ENCODE data around the gene IL17B.

The IL17B gene

GRCh38 chr5:149357370-149358293 is 21.5 kb downstream of the IL17B start, which contains the start of gene PCYOX1L:
TSS of gene PCYOX1L (plus strand) at chr5:149358046. CDS start at chr5:149358069, 23 bp downstream.
- peak; percentile 96 for DNase-seq (ENCODE audit: low spot score)

- DNase-seq (ENCODE audit: low spot score), result no peak
Observed at GRCh38 chr5:149356391-149356790, 22.7 kb downstream of the IL17B start.

- DNase-seq (ENCODE audit: low spot score), result no peak
Observed at GRCh38 chr5:149355688-149356087, 23.4 kb downstream of the IL17B start.

DNA sequence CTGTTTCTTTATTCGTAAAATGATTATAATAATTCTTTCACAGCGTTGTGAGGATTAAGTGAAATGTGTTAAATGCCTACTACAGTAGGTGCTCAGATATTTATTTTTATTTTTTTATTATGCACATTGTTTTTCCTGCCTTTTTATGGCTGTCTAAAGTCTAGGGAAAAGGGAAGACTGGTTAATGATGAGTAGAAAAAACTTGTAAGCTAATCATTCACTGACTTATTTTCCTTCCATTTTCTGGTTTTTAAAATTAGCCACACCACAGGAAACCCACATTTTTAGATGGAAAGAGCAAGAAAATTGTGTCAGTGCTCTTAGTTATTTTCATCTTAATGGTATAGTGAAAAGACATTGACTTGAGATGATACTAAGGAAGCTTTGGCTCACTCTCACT is 25.2 kb downstream of the IL17B start:
- DNase-seq (ENCODE audit: low spot score), result no peak

DNA sequence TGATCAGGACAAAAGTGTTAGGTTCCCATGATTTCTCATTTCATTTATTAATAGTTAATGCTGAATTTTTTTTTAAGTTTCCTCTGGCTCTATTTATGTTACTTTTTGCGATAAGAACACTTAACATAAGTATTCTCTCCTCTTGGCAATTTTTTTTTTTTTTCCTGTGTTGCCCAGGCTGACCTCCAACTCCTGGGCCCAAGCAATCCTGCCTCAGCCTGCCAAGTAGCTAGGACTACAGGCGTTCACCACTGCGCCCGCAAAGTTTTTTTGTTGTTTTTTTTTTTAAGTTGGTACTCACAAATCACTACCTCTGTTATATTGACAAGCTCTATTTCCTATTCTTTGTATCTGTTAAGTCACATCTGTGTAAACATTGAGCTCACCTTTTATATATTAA is 26.9 kb downstream of the IL17B start:
- DNase-seq (ENCODE audit: low spot score), result no peak

- no peak for DNase-seq (ENCODE audit: low spot score)
Observed at GRCh38 chr5:149349382-149349781, 29.7 kb downstream of the IL17B start.

GRCh38 chr5:149348518-149348917 is 30.6 kb downstream of the IL17B start:
- DNase-seq (ENCODE audit: low spot score), result no peak

- DNase-seq (ENCODE audit: low spot score), result no peak
Observed at GRCh38 chr5:149345892-149346222, 33.2 kb downstream of the IL17B start.

- peak; percentile 96 for DNase-seq (ENCODE audit: low spot score)
Observed at GRCh38 chr5:149345147-149345891, 33.8 kb downstream of the IL17B start, which contains the start of gene GRPEL2. TSS of gene GRPEL2 (plus strand) at chr5:149345499. CDS start at chr5:149345540, 41 bp downstream.

DNA sequence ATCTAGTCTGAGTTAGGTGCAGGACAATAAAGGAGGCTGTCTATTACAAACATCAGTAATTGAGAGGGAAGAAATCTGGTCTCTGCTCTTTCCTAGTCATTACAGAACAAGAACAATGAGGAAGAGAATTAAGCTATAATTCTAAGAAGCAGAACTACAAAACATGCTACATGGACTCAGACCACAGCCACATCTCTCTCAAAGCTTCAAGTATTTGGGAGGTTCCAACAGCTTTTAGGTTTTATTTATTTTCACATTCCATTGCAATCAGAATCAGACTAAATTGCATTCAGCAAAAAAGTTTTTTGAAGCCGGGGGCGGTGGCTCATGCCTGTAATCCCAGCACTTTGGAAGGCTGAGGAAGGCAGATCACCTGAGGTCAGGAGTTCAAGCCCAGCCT is 34.9 kb downstream of the IL17B start:
- no peak for DNase-seq (ENCODE audit: low spot score)

DNA sequence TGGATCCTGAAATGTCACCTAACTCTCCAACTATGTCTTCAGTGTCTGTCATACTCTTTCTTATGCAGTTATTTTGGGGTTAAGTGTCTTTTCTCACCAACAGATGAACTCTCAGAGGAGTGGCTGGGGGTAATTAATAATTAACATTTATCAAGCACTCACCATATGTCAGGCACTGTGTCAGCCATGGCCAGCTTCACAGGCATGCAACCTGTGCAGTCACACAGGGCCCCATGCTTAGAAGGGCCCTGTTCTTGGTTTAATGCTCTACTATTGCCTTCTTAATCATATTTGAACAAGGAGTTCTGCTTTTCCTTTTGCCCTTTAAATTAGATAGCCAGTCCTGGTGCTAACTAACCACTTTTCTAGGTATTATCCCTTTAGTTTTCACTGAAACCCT is 37.2 kb downstream of the IL17B start:
- no peak for DNase-seq (ENCODE audit: low spot score)

DNA sequence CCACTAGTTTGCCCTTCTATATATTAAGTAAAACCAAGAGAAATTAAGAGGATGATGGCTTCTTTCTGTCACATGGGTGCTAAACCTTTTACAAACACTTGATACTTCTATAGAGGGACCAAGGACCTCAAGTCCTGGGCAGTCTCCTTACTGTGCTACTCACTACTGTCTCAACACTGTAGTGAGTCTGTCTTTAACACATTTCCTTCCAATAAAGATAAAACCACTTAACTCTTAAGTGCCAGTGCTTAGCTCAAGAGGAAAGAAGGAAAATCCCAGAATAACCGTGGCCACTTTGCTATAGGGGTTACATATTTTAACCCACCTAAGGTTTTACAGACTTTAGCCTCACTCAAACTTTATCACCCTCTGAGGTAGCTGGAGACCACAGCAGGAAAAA is 38.2 kb downstream of the IL17B start:
- DNase-seq (ENCODE audit: low spot score), result no peak

GRCh38 chr5:149338364-149338763 is 40.7 kb downstream of the IL17B start:
- DNase-seq (ENCODE audit: low spot score), result no peak

DNA sequence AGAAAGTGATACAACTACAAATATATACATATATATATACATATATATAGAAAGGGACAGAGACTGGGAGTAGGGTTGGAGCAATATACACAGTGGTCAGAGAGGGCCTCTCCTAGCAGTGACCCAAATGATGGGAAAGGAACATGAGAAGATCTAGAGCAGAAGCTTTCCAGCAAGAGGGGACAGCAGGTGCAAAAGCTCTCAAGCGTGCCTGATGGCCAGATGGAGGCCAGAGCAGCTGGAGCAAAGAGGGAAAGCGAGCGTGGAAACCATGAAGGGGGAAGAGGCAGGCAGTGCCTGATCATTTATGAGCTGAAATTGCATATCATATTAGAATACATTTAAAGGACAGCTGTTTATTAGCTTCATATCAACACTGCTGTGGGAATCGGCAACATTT is 41.4 kb downstream of the IL17B start:
- DNase-seq (ENCODE audit: low spot score), result no peak

DNA sequence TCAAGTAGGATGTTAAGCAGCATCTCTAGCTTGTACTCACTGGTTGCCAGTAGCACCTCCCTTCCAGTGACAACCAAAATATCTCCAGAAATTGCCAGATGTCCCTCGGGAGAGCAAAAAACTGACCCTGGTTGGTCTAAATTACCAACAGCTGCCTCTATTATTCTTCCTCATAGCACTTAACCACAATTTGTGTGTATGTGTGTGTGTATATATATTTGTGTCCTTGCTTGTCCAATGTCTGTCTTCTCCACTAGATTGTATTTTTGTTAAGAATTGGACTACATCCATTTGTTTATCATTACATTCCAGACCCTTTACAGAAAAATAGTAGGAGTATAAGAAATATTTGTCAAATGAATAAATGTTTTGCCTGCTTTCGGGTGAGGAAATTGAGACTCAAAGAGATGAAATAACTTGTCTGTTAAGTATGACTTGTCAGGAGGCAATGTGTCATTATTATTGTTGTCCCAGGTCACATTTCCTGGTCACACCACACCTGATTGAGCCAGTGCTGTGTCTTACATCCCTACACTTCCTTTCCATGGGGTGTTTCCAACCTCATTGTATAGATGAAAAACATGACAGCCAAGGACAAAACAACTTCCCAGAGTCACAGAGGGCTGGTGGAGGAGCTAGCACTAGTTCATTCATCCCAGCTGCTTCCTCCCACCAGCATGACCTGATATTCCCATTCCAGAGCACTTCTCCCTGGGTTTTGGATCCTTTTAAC is 45.2 kb downstream of the IL17B start:
- DNase-seq (ENCODE audit: low spot score), result no peak

GRCh38 chr5:149328177-149328576 is 50.9 kb downstream of the IL17B start:
- DNase-seq (ENCODE audit: low spot score), result no peak

DNA sequence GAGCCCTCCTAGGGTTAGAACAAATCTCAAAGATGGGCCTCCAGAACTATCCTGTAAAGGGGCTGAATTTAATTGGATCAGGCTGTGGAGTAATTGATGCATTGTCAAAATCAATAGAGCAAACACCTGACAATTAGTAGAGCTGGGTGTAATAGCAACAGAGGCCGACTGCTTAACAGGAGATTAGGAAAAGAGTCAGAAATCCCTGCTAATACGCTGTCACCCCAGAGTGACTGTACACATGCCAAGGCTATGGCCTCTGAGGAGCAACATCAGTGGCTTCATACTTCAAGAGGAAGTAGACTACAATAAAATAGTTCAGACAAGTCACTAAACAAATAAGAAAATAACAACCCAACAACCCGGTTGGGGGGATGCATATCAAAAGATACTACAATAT is 52.5 kb downstream of the IL17B start:
- DNase-seq (ENCODE audit: low spot score), result no peak

GRCh38 chr5:149325894-149326293 is 53.2 kb downstream of the IL17B start:
- DNase-seq (ENCODE audit: low spot score), result no peak

GRCh38 chr5:149325166-149325735 is 53.8 kb downstream of the IL17B start:
- no peak for DNase-seq (ENCODE audit: low spot score)

- DNase-seq (ENCODE audit: low spot score), result no peak
Observed at GRCh38 chr5:149324641-149325040, 54.5 kb downstream of the IL17B start.
